Stimulated activated CD4-positive, alpha-beta T cell treated with anti-CD3 and anti-CD28 coated beads, Interleukin-2, amount 100 ng/mL, for 4 hours (primary cell): ENCODE data around the gene EYS.
"Not testable (repeated sequence)": the region's sequence is repeated elsewhere in the genome, so short reads cannot be mapped to it uniquely, and the experiment has no call there.

Source experiments
- DNase-seq: peaks from one replicate; pipeline ENCODE4 v3.0.0-alpha.2; 2020; ENCODE audit warnings: low read depth

EYS gene

GRCh38 chr6:63792736-63793464 lies 1914.1 kb downstream of the EYS start:
- no peak for DNase-seq

DNA sequence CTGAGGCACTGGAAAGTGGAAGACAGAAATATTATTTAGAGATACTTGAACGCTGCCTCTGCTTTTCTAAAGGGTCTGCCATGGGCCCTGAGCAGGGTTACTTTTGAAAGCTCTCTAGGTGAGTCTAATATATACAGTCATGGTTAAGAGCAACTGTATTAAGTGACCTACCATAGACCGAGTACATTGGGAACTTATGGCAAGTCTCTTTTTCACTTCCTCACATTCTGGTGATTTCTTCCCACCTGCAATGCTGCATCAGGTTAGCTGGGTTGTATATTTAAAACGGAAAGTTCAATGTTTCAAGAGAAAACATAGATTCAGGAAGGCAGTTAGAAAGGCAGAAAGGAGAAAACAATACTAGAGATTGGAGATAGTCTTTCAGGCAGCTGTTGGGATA lies 1916.7 kb downstream of the EYS start:
- DNase-seq, result no peak

- no peak for DNase-seq
These were observed 1917.3 kb downstream of the EYS start for GRCh38 chr6:63789699-63790098.

DNA sequence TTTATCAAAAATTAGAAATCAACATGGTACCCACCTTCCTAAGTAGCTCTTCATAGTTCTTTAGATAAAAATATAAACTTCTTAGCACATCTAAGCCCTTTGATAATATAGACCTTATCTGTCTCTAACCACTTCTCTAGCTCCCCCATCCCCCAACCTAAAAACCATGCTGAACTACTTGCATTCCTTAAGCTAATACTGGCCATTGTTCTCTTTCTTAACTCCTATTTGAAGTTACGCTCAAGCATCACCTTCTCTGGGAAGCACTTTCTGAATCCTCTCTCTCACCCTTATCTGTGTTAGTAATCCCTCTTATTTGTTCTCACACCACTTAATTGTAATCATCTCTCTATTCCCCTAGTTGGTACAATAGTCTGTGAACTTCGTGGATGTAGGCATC lies 1918.5 kb downstream of the EYS start:
- DNase-seq, result no peak

- no peak for DNase-seq
These were observed 1920.0 kb downstream of the EYS start for GRCh38 chr6:63787021-63787420.

DNA sequence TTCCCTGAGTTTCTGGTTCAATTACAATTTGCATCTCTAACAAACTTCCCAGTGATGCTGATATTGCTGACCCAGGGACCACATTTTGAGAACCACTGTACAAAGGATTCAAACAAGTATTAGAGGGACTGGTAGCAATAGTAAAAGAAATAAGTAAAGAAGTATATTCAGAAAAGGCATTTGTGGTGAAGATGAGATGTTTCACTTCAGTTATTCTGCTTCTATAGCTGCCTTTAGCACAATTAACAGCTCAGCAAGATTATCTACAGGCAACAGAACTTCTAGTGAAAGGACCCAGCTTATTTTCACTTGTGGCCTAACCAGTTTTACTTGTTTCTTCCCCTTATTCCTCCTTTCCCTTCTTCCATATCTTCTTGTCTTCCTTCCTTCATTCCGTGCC lies 1922.0 kb downstream of the EYS start:
- no peak for DNase-seq

- no peak for DNase-seq
These were observed 1923.9 kb downstream of the EYS start for GRCh38 chr6:63783096-63783495.

- no peak for DNase-seq
These were observed 1932.1 kb downstream of the EYS start for GRCh38 chr6:63774961-63775360.

GRCh38 chr6:63773200-63773599 lies 1933.8 kb downstream of the EYS start:
- DNase-seq, result no peak

GRCh38 chr6:63765828-63766227 lies 1941.2 kb downstream of the EYS start:
- DNase-seq, result no peak

GRCh38 chr6:63764318-63764916 lies 1942.6 kb downstream of the EYS start:
- no peak for DNase-seq

- DNase-seq, result no peak
These were observed 1946.8 kb downstream of the EYS start for GRCh38 chr6:63760199-63760598.

GRCh38 chr6:63759605-63760105 lies 1947.4 kb downstream of the EYS start:
- no peak for DNase-seq

- no peak for DNase-seq
These were observed 1949.2 kb downstream of the EYS start for GRCh38 chr6:63757826-63758225.

DNA sequence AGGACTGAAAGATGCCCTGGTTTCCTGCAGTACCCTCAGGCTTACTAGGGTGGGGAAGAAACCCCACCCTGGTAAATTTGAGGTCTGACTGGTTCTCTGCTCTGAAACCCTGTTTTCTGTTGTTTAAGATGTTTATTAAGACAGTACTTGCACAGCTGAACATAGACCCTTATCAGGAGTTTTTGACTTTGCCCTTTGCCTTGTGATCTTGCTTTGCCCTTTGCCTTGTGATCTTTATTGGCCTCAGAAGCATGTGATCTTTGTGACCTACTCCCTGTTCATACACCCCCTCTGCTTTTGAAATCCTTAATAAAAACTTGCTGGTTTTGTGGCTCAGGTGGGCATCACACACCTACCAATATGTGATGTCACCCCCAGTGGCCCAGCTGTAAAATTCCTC lies 1949.8 kb downstream of the EYS start:
- DNase-seq, result not testable (repeated sequence)

DNA sequence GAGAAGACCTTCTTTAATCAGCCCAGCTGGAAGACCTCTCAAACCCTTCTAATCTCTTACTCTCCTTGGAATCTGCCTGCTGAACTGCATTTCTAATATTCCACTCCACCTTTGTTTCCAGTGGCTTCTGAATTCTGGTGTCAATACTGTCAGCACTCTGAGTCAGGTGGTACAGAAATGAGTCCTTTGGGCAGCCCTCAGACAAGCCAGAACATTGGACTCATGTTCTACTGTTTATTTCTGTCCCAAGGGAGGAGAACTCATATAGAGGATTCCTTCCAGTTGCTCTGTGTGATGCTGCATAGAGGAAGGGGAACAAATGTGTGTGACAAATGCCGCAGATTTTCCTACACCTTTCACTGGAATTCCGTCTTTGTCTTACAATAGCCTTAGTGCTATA lies 1956.6 kb downstream of the EYS start:
- DNase-seq, result no peak

GRCh38 chr6:63745784-63746183 lies 1961.2 kb downstream of the EYS start:
- DNase-seq, result no peak

GRCh38 chr6:63744810-63745209 lies 1962.2 kb downstream of the EYS start:
- no peak for DNase-seq

- DNase-seq, result no peak
These were observed 1963.3 kb downstream of the EYS start for GRCh38 chr6:63743691-63744090.

GRCh38 chr6:63742060-63742459 lies 1965.0 kb downstream of the EYS start:
- DNase-seq, result no peak

DNA sequence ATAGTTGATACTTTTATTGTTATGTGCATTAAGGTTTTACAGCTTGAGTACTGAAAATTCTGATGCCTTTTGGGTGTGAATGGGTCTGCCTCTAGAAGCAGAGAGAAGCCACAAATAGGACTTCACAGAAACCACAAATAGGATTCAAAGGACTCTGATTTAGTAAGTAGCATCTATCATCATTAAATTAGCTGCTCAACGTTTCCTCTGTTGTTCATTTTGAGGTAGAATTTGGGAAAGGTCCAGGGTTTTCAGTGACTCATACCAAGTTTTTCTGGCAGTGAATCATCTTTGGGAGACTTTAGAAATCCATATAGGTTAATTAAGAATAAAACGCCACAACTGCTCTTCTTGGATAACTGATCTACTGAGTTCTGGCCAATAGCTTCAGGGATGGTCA lies 1966.3 kb downstream of the EYS start:
- no peak for DNase-seq

DNA sequence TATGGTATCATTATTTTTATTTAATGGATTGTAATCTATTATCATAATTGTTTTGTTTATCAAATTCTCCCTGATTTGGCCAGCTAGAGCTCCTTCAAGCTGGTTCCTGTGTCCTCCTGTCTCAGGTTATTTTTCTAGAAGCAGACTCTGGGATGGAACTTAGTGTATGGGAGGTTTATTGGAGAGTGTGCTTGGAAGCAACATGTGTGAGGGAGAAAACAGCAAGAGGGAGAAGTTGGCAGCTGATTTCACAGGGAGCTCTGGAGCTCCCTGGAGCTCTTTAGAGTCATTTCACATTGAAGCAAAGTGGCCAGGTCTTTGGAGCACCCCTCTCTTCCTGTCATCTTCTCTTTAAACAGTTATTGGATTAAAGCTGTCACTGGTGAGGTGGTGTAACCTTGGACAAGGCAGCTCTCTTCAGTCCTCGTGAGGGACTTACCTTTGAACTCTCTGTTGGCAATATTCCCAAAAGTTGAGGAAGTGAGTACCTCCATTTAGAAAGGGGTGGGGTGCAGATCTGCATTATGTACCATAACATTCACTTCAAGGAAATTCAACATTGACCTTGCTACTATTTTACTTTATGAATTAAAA lies 1967.8 kb downstream of the EYS start:
- no peak for DNase-seq

- not testable (repeated sequence) for DNase-seq
These were observed 1968.8 kb downstream of the EYS start for GRCh38 chr6:63738190-63738589.
